ENCODE measurements around the gene NFATC2IP.
"Not testable (repeated sequence)": the region's sequence is repeated elsewhere in the genome, so short reads cannot be mapped to it uniquely, and the experiment has no call there.

The NFATC2IP gene

GRCh38 chr16:28974007-28974436 is 23.3 kb downstream of the NFATC2IP start:
- peak; percentile 74 for DNase-seq (ENCODE audit: low spot score)

DNA sequence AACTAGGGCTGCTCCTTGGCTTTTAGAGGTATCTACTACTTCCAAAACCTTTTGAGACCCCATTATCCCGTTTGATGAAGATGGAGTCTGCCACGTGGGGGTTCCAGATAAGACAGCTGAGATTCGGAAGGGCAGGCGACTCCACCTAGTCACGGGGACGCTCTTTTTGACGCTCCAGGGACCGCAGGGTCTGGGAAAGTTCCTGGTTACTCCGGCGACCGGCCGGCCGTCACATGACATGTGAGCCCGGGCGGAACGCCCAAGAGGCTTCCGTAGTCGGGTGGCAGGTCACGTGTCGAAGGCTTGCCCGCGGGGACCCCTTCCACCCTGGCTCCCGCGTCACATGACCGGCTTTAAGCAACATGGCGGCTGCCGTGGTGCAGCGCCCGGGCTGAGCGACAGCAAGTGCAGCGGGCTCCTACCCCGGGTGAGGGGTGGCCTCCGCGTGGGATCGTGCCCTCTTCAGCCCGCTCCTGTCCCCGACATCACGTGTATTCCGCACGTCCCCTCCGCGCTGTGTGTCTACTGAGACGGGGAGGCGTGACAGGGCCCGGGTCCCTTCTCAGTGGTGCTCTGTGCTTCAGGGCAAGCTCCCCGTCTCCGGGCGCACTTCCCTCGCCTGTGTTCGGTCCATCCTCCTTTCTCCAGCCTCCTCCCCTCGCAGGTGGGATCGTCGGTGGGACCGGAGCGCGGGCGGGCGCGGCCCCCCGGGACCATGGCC is 23.9 kb downstream of the NFATC2IP start, which contains the start of gene SPNS1:
Gene SPNS1, plus strand, starts transcription at position 342 of the 721 bp plus-strand sequence. Its CDS starts 374 bp downstream, at position 716.
- peak; percentile 96 for DNase-seq (ENCODE audit: low spot score)

GRCh38 chr16:28975158-28975599 is 24.4 kb downstream of the NFATC2IP start:
- DNase-seq (ENCODE audit: low spot score), result peak; percentile 12

GRCh38 chr16:28977703-28978662 is 27.2 kb downstream of the NFATC2IP start:
- peak; percentile 7 for DNase-seq (ENCODE audit: low spot score)

GRCh38 chr16:28980330-28980729 is 29.6 kb downstream of the NFATC2IP start:
- not testable (repeated sequence) for DNase-seq (ENCODE audit: low spot score)

DNA sequence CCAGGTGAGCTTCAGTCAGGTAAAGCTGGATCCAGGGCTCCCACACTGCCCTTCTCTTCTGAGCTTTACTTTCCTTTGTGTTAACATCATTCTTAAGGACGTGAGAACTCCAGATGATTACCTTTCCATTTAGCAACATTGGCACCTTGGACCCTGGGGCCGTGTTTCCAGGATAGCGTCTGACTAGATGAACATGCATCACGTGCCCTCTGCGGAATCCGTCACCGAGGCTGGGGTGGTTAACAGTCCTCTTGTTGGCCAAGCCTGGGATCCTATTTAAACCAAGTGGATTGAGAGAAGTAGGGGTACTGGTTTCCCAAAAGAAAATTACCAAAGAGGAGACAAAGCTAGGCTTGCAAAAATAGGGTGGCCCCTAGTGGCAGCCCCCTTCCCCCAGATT is 30.2 kb downstream of the NFATC2IP start:
- DNase-seq (ENCODE audit: low spot score), result no peak

- DNase-seq (ENCODE audit: low spot score), result no peak
Measured at GRCh38 chr16:28981517-28981916, 30.8 kb downstream of the NFATC2IP start.

DNA sequence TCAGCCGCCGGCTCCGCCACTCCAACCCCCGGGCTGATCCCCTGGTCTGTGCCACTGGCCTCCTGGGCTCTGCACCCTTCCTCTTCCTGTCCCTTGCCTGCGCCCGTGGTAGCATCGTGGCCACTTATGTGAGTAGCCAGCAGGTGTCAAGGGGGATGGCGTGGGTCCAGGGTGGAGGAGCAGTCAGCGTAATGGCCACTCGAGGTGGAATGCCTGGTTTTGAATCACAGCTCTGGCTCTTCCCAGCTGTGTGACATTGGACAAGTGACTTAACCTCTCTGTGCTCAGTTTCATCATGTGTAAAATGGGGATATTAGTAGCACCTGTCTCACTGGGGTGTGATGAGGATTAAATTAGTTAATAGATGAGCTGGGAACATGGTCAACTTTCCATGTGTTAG is 31.7 kb downstream of the NFATC2IP start:
- no peak for DNase-seq (ENCODE audit: low spot score)

GRCh38 chr16:28982949-28983348 is 32.2 kb downstream of the NFATC2IP start:
- DNase-seq (ENCODE audit: low spot score), result no peak

DNA sequence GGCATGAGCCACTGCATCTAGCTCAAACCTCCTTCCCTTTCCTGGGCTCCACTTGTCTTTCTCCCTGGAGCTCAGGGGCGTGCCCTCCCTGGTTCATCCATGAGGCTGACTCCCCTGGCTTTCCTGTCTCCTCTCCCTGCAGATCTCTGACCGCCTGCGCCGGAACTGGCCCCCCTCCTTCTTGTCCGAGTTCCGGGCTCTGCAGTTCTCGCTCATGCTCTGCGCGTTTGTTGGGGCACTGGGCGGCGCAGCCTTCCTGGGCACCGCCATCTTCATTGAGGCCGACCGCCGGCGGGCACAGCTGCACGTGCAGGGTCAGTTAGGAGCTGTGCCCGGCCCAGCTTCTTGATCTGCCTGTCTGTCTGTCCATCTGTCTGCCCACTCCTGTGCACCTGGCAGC is 32.9 kb downstream of the NFATC2IP start:
- DNase-seq (ENCODE audit: low spot score), result no peak

- DNase-seq (ENCODE audit: low spot score), result no peak
Measured at GRCh38 chr16:28984091-28984490, 33.4 kb downstream of the NFATC2IP start.

DNA sequence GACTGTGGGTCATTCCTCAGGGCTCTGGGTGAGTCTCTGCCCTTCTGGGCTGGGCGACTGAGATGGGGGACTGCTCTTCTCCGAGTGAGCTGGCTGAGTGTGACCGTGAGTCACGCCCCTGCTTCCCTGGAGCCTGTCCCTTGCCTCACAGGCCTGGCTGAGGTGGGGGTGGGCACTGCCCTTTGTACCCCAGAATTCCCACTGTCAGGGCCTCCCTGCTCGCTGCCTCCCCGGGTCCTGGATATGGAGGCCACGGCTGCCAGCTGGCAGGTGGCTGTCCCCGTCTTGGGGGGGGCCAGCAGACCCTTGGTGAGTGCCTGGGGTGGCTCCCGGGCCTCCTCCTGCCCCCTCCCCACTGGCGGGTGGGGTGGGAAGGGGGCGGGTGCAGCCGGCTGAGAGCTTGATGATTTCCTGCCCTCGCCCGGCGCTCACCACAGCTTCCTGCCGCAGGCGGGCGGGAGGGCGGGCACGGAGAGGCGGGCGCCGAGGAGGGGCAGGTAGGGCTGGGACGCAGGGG is 33.9 kb downstream of the NFATC2IP start, which contains the start of gene LAT:
Gene LAT, plus strand, starts transcription at position 434 of the 517 bp plus-strand sequence. CDS start 366 bp downstream, outside the sequence.
- peak; percentile 13 for DNase-seq (ENCODE audit: low spot score)

GRCh38 chr16:28985211-28986041 is 34.7 kb downstream of the NFATC2IP start:
- DNase-seq (ENCODE audit: low spot score), result no peak

GRCh38 chr16:28986046-28986445 is 35.3 kb downstream of the NFATC2IP start:
- no peak for DNase-seq (ENCODE audit: low spot score)

DNA sequence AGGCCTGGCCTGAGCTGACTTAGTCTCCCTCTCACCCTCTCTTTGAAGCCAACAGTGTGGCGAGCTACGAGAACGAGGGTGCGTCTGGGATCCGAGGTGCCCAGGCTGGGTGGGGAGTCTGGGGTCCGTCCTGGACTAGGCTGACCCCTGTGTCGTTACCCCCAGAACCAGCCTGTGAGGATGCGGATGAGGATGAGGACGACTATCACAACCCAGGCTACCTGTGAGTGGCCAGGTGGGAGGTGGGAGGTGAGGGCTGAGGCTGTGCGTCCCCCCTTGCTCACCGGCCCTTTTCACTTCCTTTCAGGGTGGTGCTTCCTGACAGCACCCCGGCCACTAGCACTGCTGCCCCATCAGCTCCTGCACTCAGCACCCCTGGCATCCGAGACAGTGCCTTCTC is 35.8 kb downstream of the NFATC2IP start:
- DNase-seq (ENCODE audit: low spot score), result no peak

DNA sequence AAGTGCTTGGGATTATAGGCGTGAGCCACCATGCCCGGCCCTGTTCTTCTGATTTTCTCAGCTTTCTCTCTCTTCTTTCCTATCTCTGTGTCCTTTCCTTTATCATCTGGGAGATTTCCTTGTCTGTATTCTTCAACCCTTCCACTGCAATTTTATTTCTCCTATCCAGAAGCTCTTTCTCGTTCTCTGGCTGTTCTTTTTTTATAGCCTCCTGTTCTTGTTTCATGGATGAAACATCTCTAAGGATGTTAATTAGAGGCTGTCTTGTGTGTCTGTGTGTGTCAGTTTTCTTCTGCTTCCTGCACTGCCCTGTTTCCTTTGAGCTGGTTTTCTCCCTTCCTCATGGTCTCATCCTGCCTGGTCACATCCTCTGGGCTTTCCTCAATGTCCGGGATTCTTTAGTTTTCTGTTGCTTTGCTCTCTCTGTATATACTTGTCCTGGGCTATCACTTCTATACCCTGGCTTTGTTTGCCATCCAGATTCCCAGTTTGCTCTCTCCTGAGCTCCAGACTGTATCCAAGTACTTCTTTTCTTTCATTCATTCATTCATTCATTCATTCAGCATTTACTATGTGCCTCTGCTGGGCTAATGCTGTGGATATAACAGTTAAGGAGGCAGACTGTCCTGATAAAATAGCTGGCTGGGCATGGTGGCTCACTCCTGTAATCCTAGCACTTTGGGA is 36.6 kb downstream of the NFATC2IP start:
- no peak for DNase-seq (ENCODE audit: low spot score)

- no peak for DNase-seq (ENCODE audit: low spot score)
Measured at GRCh38 chr16:28989363-28989762, 38.6 kb downstream of the NFATC2IP start.

DNA sequence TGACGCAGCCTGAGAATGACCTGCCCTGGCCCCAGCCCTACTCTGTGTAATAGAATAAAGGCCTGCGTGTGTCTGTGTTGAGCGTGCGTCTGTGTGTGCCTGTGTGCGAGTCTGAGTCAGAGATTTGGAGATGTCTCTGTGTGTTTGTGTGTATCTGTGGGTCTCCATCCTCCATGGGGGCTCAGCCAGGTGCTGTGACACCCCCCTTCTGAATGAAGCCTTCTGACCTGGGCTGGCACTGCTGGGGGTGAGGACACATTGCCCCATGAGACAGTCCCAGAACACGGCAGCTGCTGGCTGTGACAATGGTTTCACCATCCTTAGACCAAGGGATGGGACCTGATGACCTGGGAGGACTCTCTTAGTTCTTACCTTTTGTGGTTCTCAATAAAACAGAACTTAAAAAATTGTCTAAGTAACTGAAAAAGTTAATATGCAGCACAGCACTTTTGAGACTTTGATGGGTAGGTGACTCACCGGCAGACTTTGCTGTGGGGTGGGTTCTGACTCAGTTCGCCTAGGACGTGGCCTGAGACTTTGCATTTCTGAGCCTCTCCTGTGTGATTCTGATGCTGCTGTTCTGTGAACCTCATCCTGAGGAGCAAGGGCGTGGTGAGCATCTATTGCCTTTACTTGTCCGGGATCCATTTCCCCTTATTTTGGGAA is 39.8 kb downstream of the NFATC2IP start:
- no peak for DNase-seq (ENCODE audit: low spot score)

GRCh38 chr16:28991687-28992086 is 41.0 kb downstream of the NFATC2IP start:
- DNase-seq (ENCODE audit: low spot score), result no peak

- DNase-seq (ENCODE audit: low spot score), result no peak
Measured at GRCh38 chr16:28992496-28992895, 41.8 kb downstream of the NFATC2IP start.

Measured in kidney tubule cell (primary cell).